Stimulated activated CD8-positive, alpha-beta memory T cell treated with anti-CD3 and anti-CD28 coated beads, Interleukin-12 subunit alpha, Interleukin-12 subunit beta, amount 100 ng/mL, for 4 hours (primary cell): ENCODE results near the gene TNFRSF12A.
"Not testable (repeated sequence)": the region's sequence is repeated elsewhere in the genome, so short reads cannot be mapped to it uniquely, and the experiment has no call there.

ENCODE experiments used
- DNase-seq: peaks from one replicate; pipeline ENCODE4 v3.0.0-alpha.2; 2020; ENCODE audit warnings: low read depth

The TNFRSF12A gene

GRCh38 chr16:3049921-3050481 is 29.8 kb downstream of the TNFRSF12A start:
- no peak for DNase-seq

- no peak for DNase-seq
Observed at GRCh38 chr16:3050487-3050886, 30.3 kb downstream of the TNFRSF12A start.

DNA sequence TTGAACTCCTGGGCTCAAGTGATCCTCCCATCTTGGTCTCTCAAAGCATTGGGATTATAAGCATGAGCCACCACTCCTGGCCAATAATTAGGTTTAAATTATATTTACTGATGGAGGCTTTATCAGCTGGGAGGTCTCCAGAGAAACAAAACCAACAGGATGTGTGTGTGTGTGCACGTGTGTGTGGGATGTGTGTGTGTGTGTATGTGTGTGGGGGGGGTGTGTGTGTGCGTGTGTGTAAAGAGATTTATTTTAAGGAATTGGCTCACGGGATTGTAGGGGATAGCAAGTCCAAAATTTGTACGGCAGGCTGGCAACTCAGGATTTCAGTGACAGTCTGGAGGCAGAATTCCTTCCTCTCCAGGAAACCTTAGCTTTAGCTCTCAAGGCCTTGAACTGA is 30.8 kb downstream of the TNFRSF12A start:
- DNase-seq = no peak

- no peak for DNase-seq
Observed at GRCh38 chr16:3051494-3051893, 31.3 kb downstream of the TNFRSF12A start.

DNA sequence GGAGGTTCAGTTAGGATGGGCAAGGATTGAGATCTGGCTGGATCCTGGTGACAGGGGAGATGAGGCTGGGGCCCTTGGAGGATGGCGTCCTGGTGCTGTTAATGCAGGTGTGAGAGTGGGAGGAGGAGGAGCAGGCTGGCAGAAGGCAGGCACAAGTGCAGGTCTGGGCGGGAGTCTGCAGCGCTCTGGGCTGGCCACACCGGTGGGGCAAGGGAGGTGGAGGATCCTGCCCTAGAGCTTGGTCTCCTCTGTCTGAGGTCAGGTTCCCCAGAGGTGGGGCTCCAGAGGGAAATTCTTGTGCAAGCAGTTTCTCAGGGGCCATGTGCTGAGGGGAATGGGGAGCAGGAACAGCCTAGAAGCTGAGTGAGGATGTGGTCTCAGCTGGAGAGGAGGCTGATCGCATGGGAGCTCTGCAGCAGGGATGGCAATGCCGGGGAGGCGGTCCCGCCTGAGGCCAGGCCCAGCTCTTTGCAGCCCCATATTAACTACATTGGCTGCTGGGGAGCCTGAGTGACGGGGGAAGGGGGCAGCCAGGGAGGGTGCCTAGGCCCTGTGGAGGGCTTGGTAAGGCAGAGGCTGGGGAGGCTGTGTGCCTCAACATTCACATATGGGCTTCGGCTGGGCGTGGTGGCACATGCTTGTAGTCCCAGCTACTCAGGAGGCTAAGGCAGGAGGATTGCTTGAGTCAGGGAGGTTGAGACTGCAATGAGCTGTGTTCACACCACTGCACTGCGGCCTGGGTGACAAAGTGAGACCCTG is 32.6 kb downstream of the TNFRSF12A start:
- DNase-seq = not testable (repeated sequence)

- not testable (repeated sequence) for DNase-seq
Observed at GRCh38 chr16:3053330-3053710, 33.2 kb downstream of the TNFRSF12A start.

- DNase-seq = no peak
Observed at GRCh38 chr16:3054965-3055733, 35.0 kb downstream of the TNFRSF12A start.

GRCh38 chr16:3055734-3056115 is 35.6 kb downstream of the TNFRSF12A start:
- not testable (repeated sequence) for DNase-seq

- no peak for DNase-seq
Observed at GRCh38 chr16:3056336-3057180, 36.4 kb downstream of the TNFRSF12A start.

GRCh38 chr16:3057181-3058138 is 37.3 kb downstream of the TNFRSF12A start:
- DNase-seq = no peak

DNA sequence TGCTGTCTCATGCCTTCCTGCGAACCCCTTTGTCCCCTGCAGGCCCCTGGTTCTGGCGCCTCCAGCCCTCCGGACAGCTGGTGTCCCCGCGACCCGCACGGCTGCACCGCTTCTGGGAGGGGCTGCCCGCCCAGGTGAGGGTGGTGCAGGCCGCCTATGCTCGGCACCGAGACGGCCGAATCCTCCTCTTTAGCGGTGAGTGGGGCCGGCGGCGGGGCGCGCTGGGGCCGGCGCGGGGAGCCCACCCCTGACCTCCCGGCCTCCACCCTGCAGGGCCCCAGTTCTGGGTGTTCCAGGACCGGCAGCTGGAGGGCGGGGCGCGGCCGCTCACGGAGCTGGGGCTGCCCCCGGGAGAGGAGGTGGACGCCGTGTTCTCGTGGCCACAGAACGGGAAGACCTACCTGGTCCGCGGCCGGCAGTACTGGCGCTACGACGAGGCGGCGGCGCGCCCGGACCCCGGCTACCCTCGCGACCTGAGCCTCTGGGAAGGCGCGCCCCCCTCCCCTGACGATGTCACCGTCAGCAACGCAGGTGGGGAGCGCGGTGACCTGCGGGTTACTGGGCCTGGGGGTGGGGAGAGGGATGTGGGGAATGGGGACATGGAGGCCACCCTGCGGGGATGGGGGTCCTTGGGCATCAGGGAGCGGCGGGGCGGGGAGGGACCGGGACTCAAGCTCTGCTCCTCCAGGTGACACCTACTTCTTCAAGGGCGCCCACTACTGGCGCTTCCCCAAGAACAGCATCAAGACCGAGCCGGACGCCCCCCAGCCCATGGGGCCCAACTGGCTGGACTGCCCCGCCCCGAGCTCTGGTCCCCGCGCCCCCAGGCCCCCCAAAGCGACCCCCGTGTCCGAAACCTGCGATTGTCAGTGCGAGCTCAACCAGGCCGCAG is 38.2 kb downstream of the TNFRSF12A start:
- no peak for DNase-seq

DNA sequence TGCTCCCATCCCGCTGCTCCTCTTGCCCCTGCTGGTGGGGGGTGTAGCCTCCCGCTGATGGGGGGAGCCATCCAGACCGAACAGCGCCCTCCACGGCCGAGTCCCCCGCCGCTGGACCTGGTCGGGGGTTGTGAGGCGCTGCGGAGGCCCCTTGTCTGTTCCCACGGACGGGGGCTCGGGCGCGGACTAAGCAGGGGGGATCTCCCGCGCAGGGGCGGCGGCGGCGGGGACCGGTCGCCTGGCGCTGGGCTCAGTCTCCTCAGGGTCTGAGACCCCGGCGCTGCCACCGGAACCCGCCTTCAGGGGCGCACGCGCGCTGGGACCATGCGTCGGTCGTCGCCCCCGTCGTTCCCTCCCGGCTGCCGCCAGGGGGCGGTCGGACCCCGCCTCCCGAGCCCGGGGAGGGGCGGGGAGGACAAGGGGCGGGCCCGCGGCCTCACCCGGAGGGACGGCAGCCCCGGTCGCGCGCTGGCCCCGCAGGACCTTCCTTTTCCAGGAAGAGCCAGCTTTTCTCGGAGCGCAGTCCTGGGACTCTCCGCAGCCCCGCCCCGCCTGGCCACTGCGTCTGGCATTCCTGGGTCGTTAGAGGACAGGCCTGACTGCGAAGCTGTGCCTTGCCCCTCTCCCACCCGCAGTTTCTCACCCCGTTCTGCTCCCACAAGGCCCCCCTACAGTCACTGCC is 39.0 kb downstream of the TNFRSF12A start:
- peak; percentile 79 for DNase-seq

DNA sequence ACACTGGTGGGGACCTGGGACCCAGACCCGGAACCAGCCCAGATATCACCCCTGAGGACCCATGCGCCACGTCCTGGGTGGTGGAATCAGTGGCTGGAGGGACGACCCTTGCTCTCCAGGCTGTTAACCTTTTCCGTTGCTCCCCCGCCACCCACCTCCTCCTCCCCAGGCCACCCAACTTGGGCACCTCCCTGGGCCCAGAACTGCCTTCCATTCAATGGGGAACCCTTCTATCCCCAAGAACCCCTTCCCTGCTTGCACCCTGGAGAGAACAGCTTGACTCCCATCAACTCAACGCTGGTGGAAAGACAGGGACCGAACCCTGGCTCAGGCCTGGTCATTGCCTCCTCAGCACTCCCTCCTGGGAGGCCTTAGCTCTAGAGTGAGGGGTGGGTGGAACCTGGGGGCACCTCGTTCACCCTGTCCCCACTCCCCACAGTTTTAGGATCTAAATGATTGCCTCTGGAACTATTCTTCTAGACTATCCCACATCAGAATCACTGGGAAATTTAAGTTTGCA is 39.6 kb downstream of the TNFRSF12A start:
- DNase-seq = no peak

DNA sequence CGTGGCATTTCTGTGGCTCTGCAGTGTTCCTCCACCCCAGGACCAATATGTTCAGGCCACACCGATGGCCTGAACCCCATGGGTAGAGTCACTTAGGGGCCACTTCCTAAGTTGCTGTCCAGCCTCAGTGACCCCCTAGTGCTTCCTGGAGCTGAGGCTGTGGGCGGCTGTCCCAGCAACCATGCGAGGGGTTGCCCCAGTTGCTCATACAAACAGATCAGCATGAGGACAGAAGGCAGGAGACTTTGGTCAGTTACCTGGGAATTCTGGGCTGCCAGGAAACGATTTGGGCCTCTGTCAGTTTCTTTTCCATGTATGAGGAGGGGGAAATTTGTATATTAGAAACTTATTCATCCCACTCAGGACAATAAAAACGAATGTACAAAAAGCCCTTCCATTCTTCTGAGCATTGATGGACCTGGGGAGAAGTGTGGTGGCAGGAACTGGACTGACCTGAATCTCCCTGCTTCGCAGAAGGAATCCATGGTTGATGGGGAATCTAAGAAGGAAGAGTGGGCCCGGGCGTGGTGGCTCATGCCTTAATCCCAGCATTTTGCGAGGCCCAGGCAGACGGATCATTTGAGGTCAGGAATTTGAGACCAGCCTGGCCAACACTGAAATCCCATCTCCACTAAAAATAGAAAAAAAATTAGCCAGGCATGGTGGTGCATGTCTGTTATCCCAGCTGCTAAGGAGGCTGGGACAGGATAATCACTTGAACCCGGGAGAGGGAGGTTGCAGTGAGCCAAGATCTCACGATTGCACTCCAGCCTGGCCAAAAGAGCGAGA is 40.4 kb downstream of the TNFRSF12A start:
- DNase-seq = no peak

GRCh38 chr16:3062553-3062952 is 42.4 kb downstream of the TNFRSF12A start:
- no peak for DNase-seq

DNA sequence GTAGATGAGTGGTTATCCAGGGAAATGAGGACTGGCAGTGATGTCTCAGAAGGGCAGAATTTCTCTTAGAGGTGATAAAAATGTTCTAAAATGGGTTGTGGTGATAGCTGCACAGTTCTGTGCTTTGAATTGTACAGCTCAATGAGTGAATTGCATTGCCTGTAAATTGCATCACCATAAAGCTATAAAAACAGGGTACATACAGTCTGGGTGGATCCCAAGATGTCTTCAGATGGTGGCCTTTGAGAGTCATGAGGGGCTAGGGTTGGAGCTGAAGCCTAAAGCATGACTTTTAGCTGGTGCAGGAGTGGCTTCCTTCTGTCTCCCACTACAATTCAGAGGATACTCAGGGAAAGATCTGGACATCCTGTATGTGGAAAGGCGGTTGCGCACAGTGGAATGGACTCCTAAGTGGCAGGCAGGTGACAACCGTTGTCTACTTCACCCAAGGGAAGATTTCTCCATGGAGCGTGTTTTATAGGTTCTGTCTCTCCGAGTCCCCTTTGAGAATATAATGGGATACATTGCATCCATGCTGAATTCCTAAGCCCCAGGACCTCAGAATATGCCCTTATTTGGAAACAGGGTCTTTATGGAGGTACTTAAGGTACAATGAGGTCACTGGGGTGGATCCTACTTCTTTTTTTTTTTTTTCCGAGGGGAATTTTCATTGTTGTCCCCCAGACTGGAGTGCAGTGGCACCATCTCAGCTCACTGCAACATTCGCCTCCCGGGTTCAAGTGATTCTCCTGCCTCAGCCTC is 43.6 kb downstream of the TNFRSF12A start:
- no peak for DNase-seq

- DNase-seq = peak; percentile 50
Observed at GRCh38 chr16:3065069-3065741, 45.0 kb downstream of the TNFRSF12A start, which contains the start of gene IL32. Gene IL32 (plus strand): TSS chr16:3065640. CDS start chr16:3065812, 172 bp downstream.
